CD14-positive monocyte (primary cell): ENCODE measurements around the gene ZNF554. TPM values are rescaled to one million over a fixed set of nuclear protein-coding genes. Genes with fewer than 3 reads are reported as not detected.
A peak's percentile ranks its signal among the peaks of the same experiment; 100 is the strongest.
"Not testable (repeated sequence)": the region's sequence is repeated elsewhere in the genome, so short reads cannot be mapped to it uniquely, and the experiment has no call there.

Experiments
- DNase-seq, 3 donors: peaks; one replicate each; pipeline ENCODE4 v3.0.0-alpha.2; 2011 to 2022
- H2AFZ ChIP-seq: 2 replicates; pipeline ENCODE4 v1.6.0; 2012; ENCODE audit warnings: mild to moderate bottlenecking, low read depth, low read length, inconsistent platforms; ENCODE audit not compliant: insufficient read depth, poor library complexity, severe bottlenecking
- H3K27ac ChIP-seq, 2 donors: 1 replicate in 1 of 2; 2 replicates in 1 of 2; pipeline ENCODE4 v1.5.1; 2012 to 2013; ENCODE audit warnings: low read length in 2 of 2, control low read depth in 1 of 2, inconsistent platforms in 1 of 2, low read depth in 1 of 2, mild to moderate bottlenecking in 1 of 2
- H3K27me3 ChIP-seq, 2 donors: one replicate each; pipeline versions ENCODE4 v1.6.0 to v1.6.1; 2011 to 2013; ENCODE audit warnings: low read length in 2 of 2; ENCODE audit not compliant: control insufficient read depth in 2 of 2, insufficient read depth in 2 of 2
- H3K36me3 ChIP-seq, 2 donors: replicated peaks in 1 of 2; 1 replicate in 1 of 2; 2 replicates in 1 of 2; pipeline versions ENCODE4 v1.5.1 to v1.6.1; 2012 to 2013; ENCODE audit warnings: low read length in 2 of 2, control low read depth in 1 of 2, inconsistent platforms in 1 of 2, mild to moderate bottlenecking in 1 of 2; ENCODE audit not compliant: insufficient read depth in 2 of 2, control insufficient read depth in 1 of 2
- H3K4me1 ChIP-seq, 2 donors: 1 replicate in 1 of 2; 2 replicates in 1 of 2; pipeline versions ENCODE4 v1.5.1 to v1.6.1; 2012 to 2013; ENCODE audit warnings: low read length in 2 of 2, control low read depth in 1 of 2, inconsistent platforms in 1 of 2, mild to moderate bottlenecking in 1 of 2, moderate library complexity in 1 of 2; ENCODE audit not compliant: insufficient read depth in 2 of 2, control insufficient read depth in 1 of 2
- H3K4me2 ChIP-seq: replicated peaks from 2 replicates; pipeline ENCODE3; 2012; ENCODE audit warnings: low read length, moderate library complexity, mild to moderate bottlenecking; ENCODE audit not compliant: poor library complexity, severe bottlenecking; ENCODE audit errors: extremely low read depth
- H3K4me3 ChIP-seq, 3 experiments: fragments of 200-600 bp in 1 of 3; sonication (generic) in 1 of 3; replicated peaks in 1 of 3; 1 replicate in 2 of 3; 2 replicates in 1 of 3; pipeline ENCODE4 v1.5.1; 2011 to 2013; ENCODE audit warnings: low read length in 3 of 3, mild to moderate bottlenecking in 3 of 3, control low read depth in 2 of 3, low read depth in 2 of 3, inconsistent platforms in 1 of 3, moderate library complexity in 1 of 3
- H3K79me2 ChIP-seq: 2 replicates; pipeline ENCODE4 v1.6.0; 2012; ENCODE audit warnings: mild to moderate bottlenecking, control low read depth, inconsistent platforms, low read length, moderate library complexity; ENCODE audit not compliant: insufficient read depth
- H3K9ac ChIP-seq: 2 replicates; pipeline ENCODE4 v1.6.0; 2017; ENCODE audit warnings: low read length, mild to moderate bottlenecking; ENCODE audit not compliant: insufficient read depth, poor library complexity, severe bottlenecking
- H3K9me3 ChIP-seq, 2 donors: replicated peaks in 1 of 2; 1 replicate in 1 of 2; 2 replicates in 1 of 2; pipeline versions ENCODE4 v1.5.1 to v1.6.1; 2012 to 2013; ENCODE audit warnings: low read length in 2 of 2, control low read depth in 1 of 2; ENCODE audit not compliant: control insufficient read depth in 1 of 2, insufficient read depth in 1 of 2
- H4K20me1 ChIP-seq: 2 replicates; pipeline ENCODE4 v1.6.0; 2012; ENCODE audit warnings: mild to moderate bottlenecking, low read length, control low read depth, moderate library complexity; ENCODE audit not compliant: insufficient read depth
- H3K27ac Mint-ChIP-seq, 7 donors: one replicate each; pipeline ENCODE4 v1.8.0; 2020; ENCODE audit warnings: mild to moderate bottlenecking in 7 of 7, mixed read lengths in 7 of 7, moderate library complexity in 6 of 7, inconsistent platforms in 2 of 7
- H3K27me3 Mint-ChIP-seq, 3 donors: one replicate each; pipeline ENCODE4 v1.8.0; 2021 to 2022; ENCODE audit warnings: low read depth in 3 of 3, mild to moderate bottlenecking in 3 of 3, mixed read lengths in 3 of 3, moderate library complexity in 3 of 3, inconsistent platforms in 1 of 3
- H3K36me3 Mint-ChIP-seq, 2 donors: one replicate each; pipeline ENCODE4 v1.8.0; 2020; ENCODE audit warnings: mixed read lengths in 2 of 2, inconsistent platforms in 1 of 2, mild to moderate bottlenecking in 1 of 2
- H3K4me1 Mint-ChIP-seq: one replicate; pipeline ENCODE4 v1.8.0; 2020; ENCODE audit warnings: mild to moderate bottlenecking, mixed read lengths
- H3K4me3 Mint-ChIP-seq, 2 donors: one replicate each; pipeline ENCODE4 v1.8.0; 2020; ENCODE audit warnings: mild to moderate bottlenecking in 2 of 2, mixed read lengths in 2 of 2, moderate library complexity in 1 of 2
- H3K9me3 Mint-ChIP-seq, 7 donors: one replicate each; pipeline ENCODE4 v1.8.0; 2020 to 2022; ENCODE audit warnings: mixed read lengths in 7 of 7, mild to moderate bottlenecking in 6 of 7, moderate library complexity in 6 of 7, inconsistent platforms in 2 of 7
- WGBS: methylation state at CpG from one replicate; pipeline ENCODE4 v1.1.5; 2013; ENCODE audit warnings: missing lambda C conversion rate; ENCODE audit not compliant: insufficient coverage; 5-methylcytosine and 5-hydroxymethylcytosine counted together
- intact Hi-C, 2 donors: fragments of 100-400 bp; cut with micrococcal nuclease; formaldehyde crosslinking; loops; one replicate each; pipeline versions ENCODE4 v1.15.0 to v1.15.1; 2023
- polyA plus RNA-seq, 3 donors: library from polyadenylated mRNA; depleted of rRNA in 1 of 3; unstranded in 2 of 3; stranded (reverse) in 1 of 3; fragments of 300-500 nt in 2 of 3; fragments of >200 nt in 1 of 3; fragmentation: Illumina TruSeq in 2 of 3; gene quantifications; 1 replicate in 2 of 3; 2 replicates in 1 of 3; pipeline ENCODE4 v1.2.3, GENCODE V29; 2012 to 2021
- TF ChIP-seq, protein P1 (sequence below): fragments of 200-600 bp; IDR thresholded peaks from one replicate; pipeline ENCODE4 v1.8.0; 2022; ENCODE audit warnings: antibody characterized with exemption, mild to moderate bottlenecking

The ZNF554 gene
- polyA plus RNA-seq, 3 donors = 0.79 to 1.7 (median 0.91) TPM

- H3K9ac ChIP-seq, H3K27ac Mint-ChIP-seq, H3K79me2 ChIP-seq, H3K4me2 ChIP-seq, H3K36me3 Mint-ChIP-seq, H3K27ac ChIP-seq, H2AFZ ChIP-seq, H3K4me3 ChIP-seq, H3K4me1 Mint-ChIP-seq, H3K4me1 ChIP-seq, H3K27me3 Mint-ChIP-seq, H3K27me3 ChIP-seq, H3K4me3 Mint-ChIP-seq, H4K20me1 ChIP-seq, H3K36me3 ChIP-seq: not testable (repeated sequence)
- peak in 1 of 3 donors; percentile 5 for DNase-seq
- TF ChIP-seq, protein P1, sequence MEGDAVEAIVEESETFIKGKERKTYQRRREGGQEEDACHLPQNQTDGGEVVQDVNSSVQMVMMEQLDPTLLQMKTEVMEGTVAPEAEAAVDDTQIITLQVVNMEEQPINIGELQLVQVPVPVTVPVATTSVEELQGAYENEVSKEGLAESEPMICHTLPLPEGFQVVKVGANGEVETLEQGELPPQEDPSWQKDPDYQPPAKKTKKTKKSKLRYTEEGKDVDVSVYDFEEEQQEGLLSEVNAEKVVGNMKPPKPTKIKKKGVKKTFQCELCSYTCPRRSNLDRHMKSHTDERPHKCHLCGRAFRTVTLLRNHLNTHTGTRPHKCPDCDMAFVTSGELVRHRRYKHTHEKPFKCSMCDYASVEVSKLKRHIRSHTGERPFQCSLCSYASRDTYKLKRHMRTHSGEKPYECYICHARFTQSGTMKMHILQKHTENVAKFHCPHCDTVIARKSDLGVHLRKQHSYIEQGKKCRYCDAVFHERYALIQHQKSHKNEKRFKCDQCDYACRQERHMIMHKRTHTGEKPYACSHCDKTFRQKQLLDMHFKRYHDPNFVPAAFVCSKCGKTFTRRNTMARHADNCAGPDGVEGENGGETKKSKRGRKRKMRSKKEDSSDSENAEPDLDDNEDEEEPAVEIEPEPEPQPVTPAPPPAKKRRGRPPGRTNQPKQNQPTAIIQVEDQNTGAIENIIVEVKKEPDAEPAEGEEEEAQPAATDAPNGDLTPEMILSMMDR = peak; percentile 45
- H3K9me3 Mint-ChIP-seq = peaks cover 15 to 60% (median 40%) of the 10 kb centered on the region in 7 donors
- WGBS = no CpG with 5 or more reads among the region's 11 CpGs
- peaks cover 12 to 23% of the 10 kb centered on the region in 2 donors for H3K9me3 ChIP-seq
- intact Hi-C loops = loop anchor here (2.0 to 10.0 kb wide), 3 partner anchors 55 to 227 kb away; partner anchors contain the start of gene ZNF554 (in 1 of the 2)
These were observed 52.5 kb downstream of the ZNF554 start for GRCh38 chr19:2872175-2872574.

DNA sequence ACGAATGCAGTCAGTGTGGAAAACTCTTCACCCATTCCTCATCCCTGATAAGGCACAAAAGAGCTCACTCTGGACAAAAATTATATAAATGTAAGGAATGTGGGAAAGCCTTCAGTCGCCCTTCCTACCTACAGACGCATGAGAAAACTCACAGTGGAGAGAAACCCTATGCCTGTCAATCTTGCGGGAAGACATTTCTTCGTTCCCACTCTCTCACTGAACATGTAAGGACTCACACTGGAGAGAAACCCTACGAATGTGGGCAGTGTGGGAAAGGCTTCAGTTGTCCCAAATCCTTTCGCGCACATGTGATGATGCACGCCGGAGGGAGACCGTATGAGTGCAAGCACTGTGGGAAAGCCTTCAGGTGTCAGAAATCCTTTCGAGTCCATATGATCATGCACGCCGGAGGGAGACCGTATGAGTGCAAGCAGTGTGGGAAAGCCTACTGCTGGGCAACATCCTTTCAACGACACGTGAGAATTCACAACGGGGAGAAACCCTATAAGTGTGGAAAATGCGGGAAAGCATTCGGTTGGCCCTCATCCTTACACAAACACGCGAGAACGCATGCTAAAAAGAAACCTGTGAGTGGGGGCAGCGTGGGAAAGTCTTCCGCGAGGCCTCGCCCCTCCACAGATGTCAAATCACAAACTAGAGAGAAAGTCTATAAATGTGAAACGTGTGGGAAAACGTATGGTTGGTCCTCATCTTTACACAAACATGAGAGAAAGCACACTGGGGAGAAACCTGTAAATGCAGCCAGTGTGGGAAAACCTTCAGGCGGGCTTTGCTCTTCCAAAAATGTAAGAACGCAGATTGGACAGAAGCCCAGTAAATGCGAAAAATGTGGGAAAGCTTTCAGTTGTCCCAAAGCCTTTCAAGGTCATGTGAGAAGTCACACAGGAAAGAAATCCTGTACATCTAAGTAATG, 58.0 kb downstream of the ZNF554 start:
- Histone ChIP-seq H3K36me3 (no peaks in the 10 kb centered on the region), H3K27ac (no peak overlapping the region), H2AFZ (no peak overlapping the region), H4K20me1 (no peaks in the 10 kb centered on the region), H3K4me1 (no peaks in the 10 kb centered on the region), H3K79me2 (no peaks in the 10 kb centered on the region), H3K4me3 (peak overlapping the region in 1 of 3 experiments; percentile 34), H3K9ac (no peak overlapping the region), H3K4me2 (no peak overlapping the region), H3K9me3 (peaks cover 35 to 54% of the 10 kb centered on the region in 2 donors), H3K27me3 (no peaks in the 10 kb centered on the region)
- WGBS = 84% methylated on average over 13 of the region's 32 CpGs
- Mint-ChIP-seq H3K27me3 (peaks cover 3 to 6% (median 3%) of the 10 kb centered on the region in 3 donors), H3K9me3 (peaks cover 13 to 59% (median 53%) of the 10 kb centered on the region in 7 donors), H3K4me1 (peaks cover 4% of the 10 kb centered on the region), H3K27ac (no peak overlapping the region), H3K4me3 (no peak overlapping the region), H3K36me3 (no peaks in the 10 kb centered on the region)
- no peak for DNase-seq
- intact Hi-C loops = loop anchor here in 1 of 2 donors (10.0 kb wide), 1 partner anchor 233 kb away; no protein-coding TSS in a partner anchor
- TF ChIP-seq, protein P1 = no peak
